Vagina (tissue), 2 donors: ENCODE measurements around the gene CDH13.

Experiments used
- POLR2A ChIP-seq, 2 donors: fragments of 450-650 bp; IDR thresholded peaks; one replicate each; pipeline ENCODE4 v1.6.1; 2017; ENCODE audit warnings: antibody characterized with exemption in 2 of 2, mild to moderate bottlenecking in 2 of 2, moderate library complexity in 2 of 2
- POLR2AphosphoS5 ChIP-seq, 2 donors: sonication (generic); formaldehyde crosslinking; IDR thresholded peaks; one replicate each; pipeline ENCODE4 v1.9.0; 2017; ENCODE audit warnings: antibody characterized with exemption in 2 of 2, mild to moderate bottlenecking in 2 of 2, low read depth in 1 of 2; ENCODE audit not compliant: insufficient read depth in 1 of 2
- TF ChIP-seq, protein P1 (sequence below), 3 experiments: fragments of 450-650 bp in 2 of 3; fragments of 200-600 bp in 1 of 3; sonication (generic) in 1 of 3; IDR thresholded peaks; one replicate each; pipeline ENCODE4 v1.5.1; 2017 to 2019; ENCODE audit warnings: antibody characterized with exemption in 3 of 3, mild to moderate bottlenecking in 2 of 3, moderate library complexity in 2 of 3

DNA sequence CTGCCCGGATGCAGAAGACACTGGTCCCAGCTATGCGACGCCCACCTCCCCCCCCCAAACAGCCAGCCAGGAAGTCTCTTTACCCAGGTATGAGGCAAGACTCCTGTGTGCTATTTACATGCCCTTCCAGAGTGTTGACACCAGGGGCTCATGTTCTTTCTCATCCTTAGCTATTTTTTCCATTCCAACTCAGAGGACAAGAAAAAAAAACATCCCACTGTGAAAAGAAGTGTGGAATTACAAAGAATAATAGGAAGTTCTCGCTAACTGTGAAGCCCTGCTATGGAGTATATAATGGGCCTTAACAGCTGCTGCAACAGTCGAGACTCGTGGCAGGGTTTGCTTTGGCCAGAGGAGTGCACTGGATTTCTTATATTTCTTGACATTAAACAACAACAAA lies 584.9 kb downstream of the CDH13 start:
- TF ChIP-seq, protein P1, sequence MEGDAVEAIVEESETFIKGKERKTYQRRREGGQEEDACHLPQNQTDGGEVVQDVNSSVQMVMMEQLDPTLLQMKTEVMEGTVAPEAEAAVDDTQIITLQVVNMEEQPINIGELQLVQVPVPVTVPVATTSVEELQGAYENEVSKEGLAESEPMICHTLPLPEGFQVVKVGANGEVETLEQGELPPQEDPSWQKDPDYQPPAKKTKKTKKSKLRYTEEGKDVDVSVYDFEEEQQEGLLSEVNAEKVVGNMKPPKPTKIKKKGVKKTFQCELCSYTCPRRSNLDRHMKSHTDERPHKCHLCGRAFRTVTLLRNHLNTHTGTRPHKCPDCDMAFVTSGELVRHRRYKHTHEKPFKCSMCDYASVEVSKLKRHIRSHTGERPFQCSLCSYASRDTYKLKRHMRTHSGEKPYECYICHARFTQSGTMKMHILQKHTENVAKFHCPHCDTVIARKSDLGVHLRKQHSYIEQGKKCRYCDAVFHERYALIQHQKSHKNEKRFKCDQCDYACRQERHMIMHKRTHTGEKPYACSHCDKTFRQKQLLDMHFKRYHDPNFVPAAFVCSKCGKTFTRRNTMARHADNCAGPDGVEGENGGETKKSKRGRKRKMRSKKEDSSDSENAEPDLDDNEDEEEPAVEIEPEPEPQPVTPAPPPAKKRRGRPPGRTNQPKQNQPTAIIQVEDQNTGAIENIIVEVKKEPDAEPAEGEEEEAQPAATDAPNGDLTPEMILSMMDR (IDR thresholded peaks at IDR 0.05) = no peak
- TF ChIP-seq POLR2A (IDR thresholded peaks at IDR 0.05) (no peak), POLR2AphosphoS5 (IDR thresholded peaks at IDR 0.05; ENCODE audit: insufficient read depth in 1 of 2, low read depth in 1 of 2) (no peak)
